UCSD-AML1 (cell line): ENCODE results near the gene FNIP1.
"Not testable (repeated sequence)": the region's sequence is repeated elsewhere in the genome, so short reads cannot be mapped to it uniquely, and the experiment has no call there.

ENCODE experiments used
- DNase-seq: peaks from one replicate; lab custom pipeline; 2025; ENCODE audit not compliant: unreplicated experiment; lab: John Stamatoyannopoulos, UW

Gene FNIP1

DNA sequence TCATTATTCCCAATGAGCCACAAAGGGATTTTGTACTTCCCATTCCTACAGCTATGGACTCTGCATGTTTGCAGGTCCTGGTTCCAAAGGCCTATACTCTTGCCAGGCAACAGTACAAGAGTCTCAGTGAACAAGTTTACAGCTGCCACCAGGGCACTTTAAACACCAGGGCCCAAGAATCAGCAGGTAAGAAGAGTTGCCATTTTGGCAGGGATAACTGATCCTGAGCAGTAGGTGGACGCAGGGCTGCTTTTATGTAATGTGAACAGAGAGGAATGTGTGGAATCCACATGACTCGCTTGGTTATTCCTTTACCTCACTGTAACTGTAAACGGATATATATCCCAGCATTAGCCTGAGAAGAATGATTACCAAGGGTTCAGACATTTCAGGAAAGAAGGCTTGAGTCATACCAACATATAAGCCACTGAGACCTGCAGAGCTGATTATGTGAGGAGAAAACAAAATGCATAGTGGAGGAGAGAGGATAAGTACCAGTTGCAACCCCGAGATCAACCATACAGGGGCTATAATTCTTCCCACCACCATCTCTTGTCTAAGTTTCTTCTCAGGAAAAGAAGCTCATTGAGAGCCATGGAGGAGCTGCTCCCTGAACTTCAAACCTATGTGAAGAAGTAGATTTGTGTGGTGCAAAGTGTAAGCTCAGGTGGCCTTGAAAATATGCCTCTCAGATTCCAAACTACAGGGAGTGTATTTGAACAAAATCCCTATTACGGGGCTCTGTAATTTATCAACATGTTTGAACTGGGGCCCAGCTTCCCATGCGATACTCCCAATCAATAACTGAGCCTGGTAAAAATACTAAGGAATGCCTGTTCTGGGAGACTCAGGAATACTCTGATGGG lies 186.4 kb downstream of the FNIP1 start:
- no peak for DNase-seq

DNA sequence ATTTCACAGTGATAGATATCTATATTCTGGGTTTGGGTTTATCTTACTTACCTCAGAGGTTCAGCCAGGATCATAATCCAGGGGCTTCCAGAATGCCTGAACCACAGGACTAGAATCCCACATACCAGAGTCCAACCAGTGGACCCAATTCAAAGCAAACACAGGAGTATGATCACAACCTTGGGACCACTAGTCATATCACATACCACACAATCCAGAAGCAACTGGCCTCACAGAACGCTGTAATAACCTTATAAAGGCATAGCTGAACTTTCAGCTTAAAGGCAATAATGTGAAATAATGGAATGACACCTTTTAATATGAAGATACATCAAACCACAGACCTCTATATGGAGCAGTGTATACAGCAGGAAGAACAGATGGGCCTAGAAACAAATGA lies 187.0 kb downstream of the FNIP1 start:
- no peak for DNase-seq

DNA sequence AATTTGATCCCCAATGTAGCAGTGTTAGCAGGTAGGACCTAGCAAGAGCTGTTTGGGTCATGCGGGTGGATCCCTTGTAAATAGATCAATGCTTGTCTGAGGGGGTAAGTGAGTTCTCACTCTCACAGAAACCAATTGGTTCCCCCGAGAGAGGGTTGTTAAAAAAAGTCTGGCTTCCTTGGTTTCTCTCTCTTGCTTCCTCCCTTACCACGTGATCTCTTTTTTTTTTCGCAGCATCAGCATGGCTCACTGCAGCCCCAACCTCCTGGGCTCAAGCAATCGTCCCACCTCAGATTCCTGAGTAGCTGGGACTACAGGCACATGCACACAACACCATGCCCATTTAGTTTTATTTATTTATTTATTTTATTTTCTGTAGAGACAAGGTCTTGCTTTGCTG lies 188.2 kb downstream of the FNIP1 start:
- DNase-seq: no peak

DNA sequence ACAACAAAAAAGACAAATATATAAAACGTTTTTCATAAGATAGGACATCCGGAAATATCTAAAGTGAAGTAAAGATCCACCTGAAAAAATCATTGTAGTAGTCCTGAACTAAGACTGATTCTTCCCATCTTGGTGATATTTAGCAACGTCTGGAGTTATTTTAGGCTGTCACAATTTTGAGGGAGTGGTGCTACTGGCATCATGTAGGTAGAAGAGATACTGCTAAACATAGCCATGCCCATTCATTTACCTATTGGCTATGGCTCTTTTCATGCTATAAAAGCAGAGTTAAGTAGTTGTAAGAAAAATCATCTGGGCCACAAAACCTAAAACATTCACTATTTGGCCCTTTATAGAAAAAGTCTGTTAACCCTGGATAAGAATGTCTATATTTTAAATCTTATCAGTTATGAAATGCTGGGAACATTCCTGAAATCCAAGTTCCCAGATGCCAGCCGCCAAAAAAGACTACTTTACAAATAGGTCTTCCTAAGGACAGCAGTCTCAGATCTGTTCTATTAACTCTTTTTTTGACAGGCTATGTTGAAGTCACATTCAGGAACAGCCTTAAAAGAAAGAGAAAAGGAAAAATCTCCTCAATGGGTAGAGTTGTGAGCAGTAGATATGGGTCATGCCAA lies 188.8 kb downstream of the FNIP1 start:
- no peak for DNase-seq

DNA sequence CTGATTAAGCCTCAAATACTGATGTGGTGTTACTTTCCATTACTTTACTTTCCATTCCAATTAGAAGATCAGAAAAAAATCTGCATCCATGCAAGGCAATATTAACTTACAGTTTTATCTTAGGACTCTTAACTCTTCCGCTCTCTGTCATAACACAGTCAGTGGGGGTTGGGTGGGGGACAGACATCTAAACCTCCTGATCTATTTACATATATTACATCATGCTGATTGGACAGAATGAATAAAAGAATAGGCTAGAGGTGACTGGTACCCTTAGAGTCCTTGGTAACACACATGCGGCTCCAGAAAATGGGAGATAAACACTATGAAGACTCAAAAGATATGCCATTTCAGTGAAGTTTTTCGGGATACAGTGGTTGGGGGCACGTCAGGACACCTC lies 189.4 kb downstream of the FNIP1 start:
- no peak for DNase-seq

DNA sequence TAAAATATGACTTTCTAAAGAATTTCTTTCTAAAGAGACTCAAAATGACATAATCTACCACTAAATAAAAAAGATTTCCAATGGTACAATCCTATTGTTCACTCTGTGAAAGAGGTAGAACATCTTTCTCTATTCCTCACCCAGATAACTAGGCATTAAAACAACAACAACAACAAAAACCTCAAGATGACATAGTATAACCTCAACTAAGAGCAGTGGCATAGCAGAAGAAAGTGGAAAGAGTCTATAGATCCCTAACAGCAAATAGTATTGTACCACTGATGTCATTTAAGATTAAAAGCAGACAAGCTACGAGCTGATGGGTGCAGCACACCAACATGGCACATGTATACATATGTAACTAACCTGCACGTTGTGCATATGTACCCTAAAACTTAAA lies 191.7 kb downstream of the FNIP1 start:
- no peak for DNase-seq

DNA sequence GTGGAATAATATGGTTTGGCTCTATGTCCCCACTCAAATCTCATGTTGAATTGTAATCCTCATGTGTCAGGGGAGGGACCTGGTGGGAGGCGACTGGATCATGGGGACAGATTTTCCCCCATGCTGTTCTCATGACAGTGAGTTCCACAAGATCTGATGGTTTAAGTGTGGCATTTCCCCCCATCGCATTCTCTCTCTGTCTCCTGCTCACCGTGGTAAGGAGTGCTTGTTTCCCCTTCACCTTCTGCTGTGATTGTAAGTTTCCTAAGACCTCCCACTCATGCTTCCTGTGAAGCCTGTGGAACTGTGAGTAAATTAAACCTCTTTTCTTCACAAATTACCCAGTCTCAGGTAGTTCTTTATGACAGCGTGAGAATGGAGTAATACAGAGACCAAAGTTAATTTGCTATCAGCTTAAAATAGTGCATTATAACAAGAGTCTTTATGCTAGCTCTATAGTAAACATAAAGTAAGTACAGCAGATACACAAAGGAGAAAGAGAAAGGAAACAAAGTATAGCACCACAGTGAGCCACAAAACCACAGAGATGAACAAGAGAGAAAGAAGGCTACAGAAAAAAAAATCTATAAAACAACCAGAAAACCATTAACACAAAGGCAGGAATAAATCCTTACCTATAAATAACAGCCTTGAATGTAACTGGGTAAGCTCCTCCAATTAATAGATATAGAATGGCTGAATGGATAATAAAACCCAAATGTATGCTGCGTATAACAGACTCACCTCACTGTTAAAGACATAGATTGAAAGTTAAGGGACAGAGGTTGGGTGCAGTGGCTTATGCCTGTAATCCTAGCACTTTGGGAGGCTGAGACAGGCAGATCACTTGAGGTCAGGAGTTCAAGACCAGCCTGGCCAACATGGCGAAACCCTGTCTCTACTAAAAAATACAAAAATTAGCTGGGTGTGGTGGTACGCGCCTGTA lies 201.5 kb downstream of the FNIP1 start:
- no peak for DNase-seq

DNA sequence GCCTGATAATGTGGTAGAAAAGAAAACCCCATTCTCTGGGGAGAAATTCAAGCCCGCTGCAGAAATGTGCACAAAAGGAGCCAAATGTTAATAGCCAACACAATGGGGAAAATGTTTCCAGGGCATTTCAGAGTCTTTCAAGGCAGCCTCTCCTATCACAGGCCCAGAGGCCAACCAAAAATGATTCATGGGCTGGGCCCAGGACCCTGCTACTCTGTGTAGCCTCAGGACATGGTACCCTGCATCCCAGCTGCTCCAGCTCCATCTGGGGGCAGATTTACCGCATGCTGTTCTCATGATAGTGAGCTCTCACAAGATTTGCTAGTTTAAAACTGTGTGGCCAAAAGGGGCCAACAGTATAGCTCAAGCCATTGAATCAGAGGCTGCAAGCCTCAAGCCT lies 202.9 kb downstream of the FNIP1 start:
- no peak for DNase-seq

DNA sequence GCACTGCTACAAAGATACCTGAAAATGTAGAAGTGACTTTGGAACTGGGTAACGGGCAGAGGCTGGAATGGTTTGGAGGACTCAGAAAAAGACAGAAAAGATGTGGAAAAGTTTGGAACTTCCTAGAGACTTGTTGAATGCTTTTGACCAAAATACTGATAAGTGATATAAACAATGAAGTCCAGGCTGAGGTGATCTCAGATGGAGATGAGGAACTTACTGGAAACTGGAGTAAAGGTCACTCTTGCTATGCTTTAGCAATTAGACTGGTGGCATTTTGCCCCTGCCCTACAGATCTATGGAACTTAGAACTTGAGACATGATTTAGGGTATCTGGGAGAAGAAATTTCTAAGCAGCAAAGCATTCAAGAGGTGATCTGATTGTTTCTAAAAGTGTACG lies 203.4 kb downstream of the FNIP1 start:
- not testable (repeated sequence) for DNase-seq
